ENCODE measurements around the gene CALY. TPM values are rescaled to one million over a fixed set of nuclear protein-coding genes. Genes with fewer than 3 reads are reported as not detected.

CALY gene
- total RNA-seq, 1 experiment from 2014 or later = not detected

- intact Hi-C loops (cut with micrococcal nuclease; ENCODE audit: unreplicated experiment) = no loop called here
- no peak overlapping the region for H3K4me3 Mint-ChIP-seq (ENCODE audit: unreplicated experiment)
- POLR2A ChIA-PET = no interaction called here
Observed at GRCh38 chr10:133383551-133383950, 46.9 kb upstream of the CALY start.

GRCh38 chr10:133381036-133381435 is 44.3 kb upstream of the CALY start:
- DNase-seq = no peak
- Histone ChIP-seq H3K4me3 (ENCODE audit: low read depth, low read length) (no peak overlapping the region), H3K4me1 (peaks cover 15% of the 10 kb centered on the region), H3K9me3 (no peaks in the 10 kb centered on the region), H3K36me3 (ENCODE audit: control insufficient read depth, insufficient read depth, low read length) (no peaks in the 10 kb centered on the region), H3K27me3 (replicated peaks; ENCODE audit: control insufficient read depth, insufficient read depth, low read length) (no peaks in the 10 kb centered on the region)
- intact Hi-C loops (cut with micrococcal nuclease; ENCODE audit: unreplicated experiment) = no loop called here
- Mint-ChIP-seq H3K27ac (ENCODE audit: unreplicated experiment) (no peak overlapping the region), H3K36me3 (ENCODE audit: insufficient read depth, unreplicated experiment) (peaks cover 2% of the 10 kb centered on the region), H3K4me3 (ENCODE audit: unreplicated experiment) (no peak overlapping the region), H3K9me3 (ENCODE audit: unreplicated experiment) (no peaks in the 10 kb centered on the region), H3K27me3 (ENCODE audit: insufficient read depth, unreplicated experiment) (no peaks in the 10 kb centered on the region), H3K4me1 (ENCODE audit: low read depth, unreplicated experiment) (no peaks in the 10 kb centered on the region)
- CTCF ChIA-PET = no interaction called here
- no peak for TF ChIP-seq CTCF (IDR thresholded peaks at IDR 0.05; ENCODE audit: insufficient read depth in 1 of 2, low read depth in 1 of 2, low read length in 1 of 2, severe bottlenecking in 1 of 2, unreplicated experiment in 1 of 2)
- POLR2A ChIA-PET = no interaction called here
- no TSS peak for BruUV-seq (replicated peaks)

More at GRCh38 chr10:133383551-133383950, 46.9 kb upstream of the CALY start:
- Histone ChIP-seq H3K27me3 (replicated peaks; ENCODE audit: control insufficient read depth, insufficient read depth, low read length) (no peaks in the 10 kb centered on the region), H3K4me1 (peaks cover 8% of the 10 kb centered on the region; the same call in 1 of the 2 replicates), H3K9me3 (no peaks in the 10 kb centered on the region), H3K36me3 (ENCODE audit: control insufficient read depth, insufficient read depth, low read length) (no peaks in the 10 kb centered on the region), H3K4me3 (ENCODE audit: low read depth, low read length) (no peak overlapping the region)
- no peaks in the 10 kb centered on the region for H3K9me3 Mint-ChIP-seq (ENCODE audit: unreplicated experiment)
- H3K4me1 Mint-ChIP-seq (ENCODE audit: low read depth, unreplicated experiment) = no peaks in the 10 kb centered on the region
- H3K27ac Mint-ChIP-seq (ENCODE audit: unreplicated experiment) = no peak overlapping the region
- DNase-seq = no peak
- no peaks in the 10 kb centered on the region for H3K27me3 Mint-ChIP-seq (ENCODE audit: insufficient read depth, unreplicated experiment)
- no TSS peak for BruUV-seq (replicated peaks)
- TF ChIP-seq CTCF (IDR thresholded peaks at IDR 0.05; ENCODE audit: insufficient read depth in 1 of 2, low read depth in 1 of 2, low read length in 1 of 2, severe bottlenecking in 1 of 2, unreplicated experiment in 1 of 2) = no peak
- H3K36me3 Mint-ChIP-seq (ENCODE audit: insufficient read depth, unreplicated experiment) = peaks cover 6% of the 10 kb centered on the region
- CTCF ChIA-PET = no interaction called here

GRCh38 chr10:133379801-133380666 is 43.3 kb upstream of the CALY start:
- ChIA-PET POLR2A (no interaction called here), CTCF (no interaction called here)
- Histone ChIP-seq H3K4me1 (peaks cover 9% of the 10 kb centered on the region), H3K36me3 (ENCODE audit: control insufficient read depth, insufficient read depth, low read length) (no peaks in the 10 kb centered on the region), H3K9me3 (no peaks in the 10 kb centered on the region), H3K27me3 (replicated peaks; ENCODE audit: control insufficient read depth, insufficient read depth, low read length) (no peaks in the 10 kb centered on the region), H3K4me3 (ENCODE audit: low read depth, low read length) (peak overlapping the region; percentile 42)
- BruUV-seq (replicated peaks) = no TSS peak
- no peak for DNase-seq
- TF ChIP-seq CTCF (IDR thresholded peaks at IDR 0.05; ENCODE audit: insufficient read depth in 1 of 2, low read depth in 1 of 2, low read length in 1 of 2, severe bottlenecking in 1 of 2, unreplicated experiment in 1 of 2) = no peak
- H3K9me3 Mint-ChIP-seq (ENCODE audit: unreplicated experiment) = no peaks in the 10 kb centered on the region
- intact Hi-C loops (cut with micrococcal nuclease; ENCODE audit: unreplicated experiment) = loop anchor here (5.0 kb wide), 1 partner anchor 73 kb away; the partner anchor contains the start of genes TUBGCP2 and ZNF511
- no peaks in the 10 kb centered on the region for H3K4me1 Mint-ChIP-seq (ENCODE audit: low read depth, unreplicated experiment)
- no peaks in the 10 kb centered on the region for H3K36me3 Mint-ChIP-seq (ENCODE audit: insufficient read depth, unreplicated experiment)
- no peaks in the 10 kb centered on the region for H3K27me3 Mint-ChIP-seq (ENCODE audit: insufficient read depth, unreplicated experiment)
- peak overlapping the region; percentile 81 for H3K4me3 Mint-ChIP-seq (ENCODE audit: unreplicated experiment)
- no peak overlapping the region for H3K27ac Mint-ChIP-seq (ENCODE audit: unreplicated experiment)

Data from Caco-2 (cell line).